ENCODE measurements around the gene EVI2A.
"Not testable (repeated sequence)": the region's sequence is repeated elsewhere in the genome, so short reads cannot be mapped to it uniquely, and the experiment has no call there.

Gene EVI2A

DNA sequence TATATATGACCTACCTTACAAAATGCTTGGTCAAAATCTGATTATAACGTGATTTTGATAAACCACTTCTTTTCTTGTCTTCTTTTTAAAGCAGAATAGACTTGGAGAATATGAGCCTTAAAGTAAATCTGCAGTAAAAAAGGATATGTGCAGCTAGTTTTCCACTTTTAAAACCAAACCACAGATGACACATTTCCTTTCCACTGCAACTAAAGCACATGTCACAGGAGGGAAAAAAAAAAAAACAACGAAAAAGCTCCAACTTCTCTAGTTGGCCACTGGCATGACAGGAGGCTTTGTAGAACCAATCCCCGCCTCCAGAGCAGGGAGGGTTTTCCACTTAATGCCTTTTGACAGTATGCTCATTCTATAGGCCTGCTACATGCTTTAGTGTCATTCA lies at the start of gene EVI2A:
EVI2A (minus strand) TSS at position 142 of the 400 bp plus-strand sequence. CDS start 2,609 bp downstream, outside the sequence.
- DNase-seq: peak; percentile 70

- no peak for DNase-seq
Measured at GRCh38 chr17:31369266-31369665, 47.8 kb upstream of the EVI2A start.

GRCh38 chr17:31366088-31366487 lies 44.7 kb upstream of the EVI2A start:
- no peak for DNase-seq

DNA sequence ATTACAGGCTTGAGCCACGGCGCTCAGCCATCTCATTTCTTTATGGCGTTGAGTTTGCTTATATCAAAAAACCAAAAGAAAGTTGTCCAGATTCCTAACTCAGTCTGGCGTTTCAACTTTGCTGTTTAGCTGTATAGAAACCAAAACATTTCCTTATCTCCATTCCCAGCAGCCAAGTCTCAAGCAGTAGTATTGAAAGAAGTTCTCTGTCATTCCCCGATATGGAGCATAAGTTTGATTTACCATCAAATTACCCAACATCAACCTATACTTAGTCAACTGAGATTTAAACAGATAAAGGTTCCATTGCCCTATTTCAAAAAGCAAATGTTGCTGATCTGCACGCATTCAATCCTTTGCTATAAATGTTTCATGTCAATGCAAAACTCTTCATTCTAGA lies 42.6 kb upstream of the EVI2A start:
- no peak for DNase-seq

DNA sequence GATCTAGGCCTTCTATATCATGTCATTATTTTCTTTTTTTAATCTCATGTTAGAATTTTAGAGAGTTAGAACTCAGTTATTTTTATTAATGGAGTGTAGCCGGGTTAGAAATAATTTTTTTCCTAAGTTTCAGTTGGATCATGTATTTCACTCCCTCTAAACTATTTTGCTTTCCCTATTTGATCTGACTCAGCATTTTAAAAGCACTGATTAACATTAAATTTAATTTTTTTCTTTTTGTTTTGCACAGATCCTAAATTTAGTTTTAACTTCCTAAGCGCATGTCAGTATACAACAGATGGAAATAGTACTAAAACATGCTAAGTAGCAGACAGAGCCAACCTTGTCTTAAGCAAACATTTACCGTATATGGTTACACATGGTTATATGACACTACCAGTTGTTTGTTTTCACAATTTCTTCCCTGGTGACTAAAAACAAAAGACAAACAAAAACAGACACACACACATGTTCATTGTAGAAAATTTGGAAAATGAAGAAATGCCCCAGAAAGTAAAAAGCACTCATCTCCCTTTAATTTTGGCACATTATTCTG lies 36.5 kb upstream of the EVI2A start:
- DNase-seq: no peak

GRCh38 chr17:31357091-31357490 lies 35.7 kb upstream of the EVI2A start:
- no peak for DNase-seq

- DNase-seq: no peak
Measured at GRCh38 chr17:31355935-31356334, 34.5 kb upstream of the EVI2A start.

- no peak for DNase-seq
Measured at GRCh38 chr17:31349454-31349853, 28.0 kb upstream of the EVI2A start.

- not testable (repeated sequence) for DNase-seq
Measured at GRCh38 chr17:31345191-31345747, 23.8 kb upstream of the EVI2A start.

GRCh38 chr17:31339906-31340661 lies 18.7 kb upstream of the EVI2A start:
- no peak for DNase-seq

- DNase-seq: no peak
Measured at GRCh38 chr17:31329221-31329620, 7.8 kb upstream of the EVI2A start.

DNA sequence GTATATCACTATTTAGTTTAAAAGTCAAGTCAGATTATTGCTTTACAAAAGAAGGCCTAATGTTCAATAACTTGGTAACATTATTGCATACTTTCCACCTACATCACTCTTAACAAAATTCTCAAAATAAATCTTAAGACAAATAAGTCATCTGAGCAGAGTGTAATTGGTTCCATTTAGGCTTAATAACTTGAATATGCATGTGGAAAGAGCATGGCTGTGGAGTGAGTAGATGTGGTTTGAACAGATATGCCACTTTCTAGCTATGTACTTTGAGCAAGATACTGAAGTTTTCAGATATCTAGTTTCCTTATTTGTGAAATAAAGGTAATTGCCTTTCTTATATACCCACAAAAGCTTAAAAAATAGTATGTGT lies 6.7 kb upstream of the EVI2A start:
- DNase-seq: no peak

- no peak for DNase-seq
Measured at GRCh38 chr17:31327534-31328159, 6.2 kb upstream of the EVI2A start.

DNA sequence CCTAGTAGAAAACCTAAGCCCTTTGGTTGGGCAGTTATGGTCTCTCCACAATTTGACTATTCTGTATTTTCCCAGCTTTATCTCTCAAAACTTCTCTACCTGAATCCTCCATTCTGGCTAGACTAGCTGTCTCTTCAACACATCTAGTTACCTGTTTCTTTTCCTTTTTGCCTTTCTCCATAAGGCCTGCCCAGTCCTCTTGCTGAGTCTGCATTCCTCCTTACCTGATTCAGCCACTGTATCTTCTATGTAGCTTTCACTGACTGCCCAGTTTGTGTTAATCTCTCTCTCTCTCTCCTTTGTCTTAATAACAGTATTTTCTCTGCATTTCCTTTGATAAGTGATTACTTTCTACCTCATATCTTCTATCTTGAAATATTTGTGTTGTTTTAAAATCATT lies 2.1 kb upstream of the EVI2A start:
- DNase-seq: no peak

GRCh38 chr17:31321966-31322365 lies 544 bp upstream of the EVI2A start:
- no peak for DNase-seq

GRCh38 chr17:31320791-31321190 lies 631 bp downstream of the EVI2A start:
- no peak for DNase-seq

- DNase-seq: no peak
Measured at GRCh38 chr17:31320241-31320640, 1.2 kb downstream of the EVI2A start.

DNA sequence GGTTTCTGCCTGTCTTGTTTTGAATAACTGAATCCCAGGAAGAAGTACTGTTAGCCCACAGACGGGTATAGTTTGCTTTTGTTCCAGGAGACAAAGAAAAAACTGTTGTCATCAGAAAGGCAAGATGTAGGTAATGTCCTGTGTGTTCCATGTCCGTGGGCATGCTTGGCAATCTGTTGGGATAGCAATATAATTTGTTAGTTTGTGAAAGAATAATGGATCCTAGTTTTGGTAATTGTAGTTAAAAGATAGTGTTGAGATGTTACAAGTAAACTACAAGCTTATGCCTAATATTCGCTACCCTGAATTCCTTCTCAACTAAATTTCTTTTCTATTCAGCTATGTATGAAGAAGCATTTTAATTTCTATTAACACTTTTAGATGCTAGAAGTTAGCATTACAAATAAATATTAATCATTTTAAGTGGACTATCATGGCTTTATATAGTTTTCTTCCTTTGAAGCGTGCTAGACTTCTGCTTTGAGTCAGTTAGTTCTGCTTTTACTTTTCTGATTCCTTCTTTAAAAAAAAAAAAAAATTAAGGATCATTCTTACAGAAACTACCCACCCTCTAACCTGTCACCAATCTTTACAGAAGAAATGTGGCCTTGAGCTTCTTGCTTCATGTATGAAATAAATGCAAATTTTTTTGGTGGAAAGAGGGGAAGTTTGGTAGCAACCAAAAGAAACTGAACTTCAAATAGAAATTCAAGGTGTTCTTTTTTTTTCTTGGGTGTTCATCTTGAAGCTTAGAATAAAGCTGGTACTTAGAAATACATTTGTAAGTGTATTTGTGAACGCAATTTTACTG lies 2.4 kb downstream of the EVI2A start:
- no peak for DNase-seq

DNA sequence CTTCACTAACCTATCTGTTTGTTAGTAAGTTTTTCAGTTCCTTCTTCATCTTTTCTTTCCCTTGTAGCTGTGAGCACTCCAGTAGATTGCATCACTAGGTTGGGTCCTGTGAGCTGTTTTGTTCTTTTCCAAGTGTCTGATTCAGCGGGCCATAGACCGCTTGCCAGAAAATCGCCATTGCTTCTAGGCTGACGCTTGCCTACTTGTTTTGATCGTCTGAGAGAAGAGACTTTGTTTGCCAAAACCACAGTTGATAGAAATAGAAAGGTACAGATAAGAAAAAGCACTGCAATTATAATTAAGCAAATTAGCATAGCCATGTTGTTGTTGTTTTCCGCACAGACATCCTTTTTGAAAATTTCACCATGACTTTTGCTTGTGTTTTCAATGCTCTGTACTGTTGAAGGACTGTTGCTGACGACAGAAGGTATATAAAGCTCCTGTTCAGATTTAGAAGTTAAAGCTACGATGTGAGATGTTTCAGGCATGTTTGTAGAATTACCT lies 3.1 kb downstream of the EVI2A start:
- DNase-seq: peak; percentile 67

DNA sequence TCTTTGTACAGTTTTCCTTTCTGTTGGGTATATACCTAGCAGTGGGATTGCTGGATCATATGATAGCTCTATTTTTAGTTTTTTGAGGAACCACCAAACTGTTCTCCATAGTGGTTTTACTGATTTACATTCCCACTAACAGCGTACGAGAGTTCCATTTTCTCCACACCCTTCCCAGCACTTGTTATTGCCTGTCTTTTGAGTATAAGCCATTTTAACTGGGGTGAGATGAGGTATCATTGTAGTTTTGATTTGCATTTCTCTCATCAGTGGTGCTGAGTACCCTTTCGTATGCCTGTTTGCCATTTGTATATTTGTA lies 6.7 kb downstream of the EVI2A start:
- DNase-seq: no peak

- no peak for DNase-seq
Measured at GRCh38 chr17:31313982-31314781, 7.2 kb downstream of the EVI2A start, which contains the start of gene EVI2B. TSS of gene EVI2B (minus strand) at chr17:31314054. CDS start at chr17:31305609, 8,445 bp downstream.

DNA sequence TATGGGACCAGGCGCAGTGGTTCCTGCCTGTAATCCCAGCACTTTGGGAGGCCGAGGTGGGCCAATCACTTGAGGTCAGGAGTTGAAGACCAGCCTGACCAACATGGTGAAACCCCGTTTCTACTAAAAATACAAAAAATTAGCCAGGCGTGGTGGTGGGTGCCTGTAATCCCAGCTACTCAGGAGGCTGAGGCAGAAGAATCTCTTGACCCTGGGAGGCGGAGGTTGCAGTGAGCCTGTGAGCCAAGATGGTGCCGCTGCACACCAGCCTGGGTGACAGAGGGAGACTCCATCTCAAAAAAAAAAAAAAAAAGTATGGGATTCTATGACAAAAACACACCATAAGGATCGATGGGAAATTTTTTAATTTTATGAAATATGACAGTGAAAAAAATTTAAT lies 9.2 kb downstream of the EVI2A start:
- DNase-seq: not testable (repeated sequence)

Data from activated CD8-positive, alpha-beta memory T cell treated with anti-CD3 and anti-CD28 coated beads, Interleukin-2, amount 50 U/mL, for 48 hours (primary cell).